H1 (cell line): Measurements from ENCODE around the gene MTPN. TPM values are rescaled to one million over a fixed set of nuclear protein-coding genes. Genes with fewer than 3 reads are reported as not detected.

Experiments
- CTCF ChIA-PET: fragments of 300-600 bp; sonication (Branson Sonifier 250); formaldehyde crosslinking; loops from one replicate; lab custom pipeline; 2021; ENCODE audit not compliant: partially characterized antibody; lab: Charles Lee
- POLR2A ChIA-PET: fragments of 300-600 bp; sonication (Branson Sonifier 250); formaldehyde crosslinking; loops from one replicate; lab custom pipeline; 2021; ENCODE audit warnings: inconsistent platforms; ENCODE audit not compliant: partially characterized antibody; lab: Charles Lee
- DNase-seq, 2 experiments: peaks; one replicate each; pipeline versions ENCODE4 v3.0.0 to v3.0.0-alpha.2; 2010 to 2022; ENCODE audit warnings: low spot score in 2 of 2, low read depth in 1 of 2, mixed read lengths in 1 of 2
- FAIRE-seq: peaks from 2 replicates; lab custom pipeline; 2011; peaks lifted over from hg19 to GRCh38; lab: Jason Lieb, UNC
- H2AFZ ChIP-seq: 2 replicates; pipeline ENCODE4 v1.8.1; 2012; ENCODE audit warnings: low read length, inconsistent platforms
- H2AK5ac ChIP-seq: 2 replicates; pipeline ENCODE4 v1.6.1; 2013; ENCODE audit warnings: low read depth, low read length
- H2BK120ac ChIP-seq: replicated peaks from 2 replicates; pipeline ENCODE3; 2013; ENCODE audit warnings: low read depth, low read length, inconsistent platforms
- H2BK12ac ChIP-seq: 2 replicates; pipeline ENCODE4 v1.6.1; 2013; ENCODE audit warnings: low read depth, low read length
- H2BK15ac ChIP-seq: 2 replicates; pipeline ENCODE4 v1.6.1; 2013; ENCODE audit warnings: low read length
- H2BK20ac ChIP-seq: 2 replicates; pipeline ENCODE4 v1.6.1; 2013; ENCODE audit warnings: low read length
- H2BK5ac ChIP-seq: 2 replicates; pipeline ENCODE4 v1.6.1; 2013; ENCODE audit warnings: low read depth, low read length
- H3K14ac ChIP-seq: 2 replicates; pipeline ENCODE4 v1.6.1; 2013; ENCODE audit warnings: inconsistent platforms; ENCODE audit not compliant: insufficient read length
- H3K18ac ChIP-seq: 2 replicates; pipeline ENCODE4 v1.6.1; 2013; ENCODE audit warnings: low read length; ENCODE audit errors: extremely low read depth
- H3K23ac ChIP-seq: 2 replicates; pipeline ENCODE4 v1.6.1; 2013; ENCODE audit warnings: inconsistent platforms; ENCODE audit not compliant: insufficient read length
- H3K23me2 ChIP-seq: 2 replicates; pipeline ENCODE4 v1.6.1; 2013; ENCODE audit warnings: low read depth, low read length
- H3K27ac ChIP-seq: 2 replicates; pipeline ENCODE4 v1.6.1; 2011; ENCODE audit warnings: low read depth, low read length, inconsistent platforms
- H3K27me3 ChIP-seq, 4 experiments: replicated peaks in 1 of 4; 1 replicate in 1 of 4; 2 replicates in 3 of 4; pipeline versions ENCODE4 v1.6.1 to v1.8.1; 2011 to 2013; ENCODE audit warnings: low read length in 3 of 4, mild to moderate bottlenecking in 3 of 4, inconsistent platforms in 2 of 4, mixed read lengths in 2 of 4, moderate library complexity in 1 of 4; ENCODE audit not compliant: control insufficient read depth in 3 of 4, insufficient read depth in 3 of 4; ENCODE audit errors: extremely low read depth in 1 of 4
- H3K36me3 ChIP-seq, 4 experiments: 2 replicates each; pipeline versions ENCODE4 v1.6.1 to v1.8.1; 2011 to 2013; ENCODE audit warnings: mild to moderate bottlenecking in 4 of 4, low read length in 3 of 4, moderate library complexity in 2 of 4, control low read depth in 1 of 4, inconsistent platforms in 1 of 4; ENCODE audit not compliant: insufficient read depth in 4 of 4, control insufficient read depth in 2 of 4
- H3K4ac ChIP-seq: replicated peaks from 2 replicates; pipeline ENCODE3; 2013; ENCODE audit warnings: low read length, low read depth, mixed read lengths, inconsistent platforms; ENCODE audit not compliant: insufficient read length
- H3K4me1 ChIP-seq, 4 experiments: replicated peaks in 1 of 4; 1 replicate in 1 of 4; 2 replicates in 3 of 4; pipeline versions ENCODE4 v1.6.1 to v1.8.1; 2011 to 2013; ENCODE audit warnings: low read length in 3 of 4, inconsistent platforms in 2 of 4, mixed read lengths in 1 of 4; ENCODE audit not compliant: insufficient read depth in 4 of 4, control insufficient read depth in 3 of 4
- H3K4me2 ChIP-seq, 2 experiments: 2 replicates each; pipeline versions ENCODE4 v1.6.1 to v1.8.1; 2011 to 2013; ENCODE audit warnings: low read depth in 2 of 2, low read length in 2 of 2, control low read depth in 1 of 2, inconsistent platforms in 1 of 2, mild to moderate bottlenecking in 1 of 2; ENCODE audit not compliant: insufficient read depth in 1 of 2
- H3K4me3 ChIP-seq, 4 experiments: fragments of 200-600, 300-600 bp in 1 of 4; sonication (generic), shearing (Covaris generic), sonication (Bioruptor Twin) in 1 of 4; 2 replicates each; pipeline versions ENCODE4 v1.5.1 to v1.8.1; 2011 to 2016; ENCODE audit warnings: low read length in 4 of 4, low read depth in 3 of 4, control low read depth in 2 of 4, inconsistent platforms in 2 of 4, mild to moderate bottlenecking in 2 of 4, mixed read lengths in 1 of 4, moderate library complexity in 1 of 4; ENCODE audit not compliant: insufficient read depth in 2 of 4; ENCODE audit errors: extremely low read depth in 1 of 4
- H3K56ac ChIP-seq: replicated peaks from 2 replicates; pipeline ENCODE3; 2013; ENCODE audit warnings: low read depth, mild to moderate bottlenecking, mixed read lengths, low read length, inconsistent platforms; ENCODE audit not compliant: insufficient read length
- H3K79me1 ChIP-seq: 2 replicates; pipeline ENCODE4 v1.6.1; 2013; ENCODE audit warnings: low read depth, low read length, control low read depth
- H3K79me2 ChIP-seq, 2 experiments: 2 replicates each; pipeline versions ENCODE4 v1.6.1 to v1.8.1; 2012 to 2013; ENCODE audit warnings: low read length in 2 of 2, mild to moderate bottlenecking in 2 of 2, inconsistent platforms in 1 of 2; ENCODE audit not compliant: insufficient read depth in 2 of 2, control insufficient read depth in 1 of 2
- H3K9ac ChIP-seq, 4 experiments: replicated peaks in 1 of 4; 1 replicate in 1 of 4; 2 replicates in 3 of 4; pipeline versions ENCODE4 v1.6.1 to v1.8.1; 2011 to 2013; ENCODE audit warnings: low read depth in 3 of 4, low read length in 3 of 4, control low read depth in 2 of 4, mild to moderate bottlenecking in 2 of 4, moderate library complexity in 2 of 4, inconsistent platforms in 1 of 4; ENCODE audit errors: extremely low read depth in 1 of 4
- H3K9me3 ChIP-seq, 2 experiments: 2 replicates each; pipeline versions ENCODE4 v1.6.1 to v1.8.1; 2012 to 2013; ENCODE audit warnings: mild to moderate bottlenecking in 2 of 2, moderate library complexity in 2 of 2, control low read depth in 1 of 2, inconsistent platforms in 1 of 2, low read depth in 1 of 2, low read length in 1 of 2, mixed read lengths in 1 of 2; ENCODE audit not compliant: insufficient read depth in 2 of 2
- H4K20me1 ChIP-seq, 2 experiments: replicated peaks in 1 of 2; 2 replicates each; pipeline versions ENCODE3 to v1.8.1; 2011 to 2013; ENCODE audit warnings: inconsistent platforms in 2 of 2, low read length in 2 of 2, mild to moderate bottlenecking in 1 of 2; ENCODE audit not compliant: insufficient read depth in 2 of 2, control insufficient read depth in 1 of 2
- H4K5ac ChIP-seq: 2 replicates; pipeline ENCODE4 v1.6.1; 2013; ENCODE audit warnings: low read length, low read depth, mixed read lengths, inconsistent platforms; ENCODE audit not compliant: insufficient read length
- H4K8ac ChIP-seq: 2 replicates; pipeline ENCODE4 v1.8.0; 2013; ENCODE audit warnings: mild to moderate bottlenecking, moderate library complexity, low read length, inconsistent platforms; ENCODE audit not compliant: insufficient read depth; ENCODE audit errors: extremely low read depth
- H4K91ac ChIP-seq: replicated peaks from 2 replicates; pipeline ENCODE3; 2013; ENCODE audit warnings: low read length, mixed read lengths, inconsistent platforms; ENCODE audit not compliant: insufficient read length
- BCL11A ChIP-seq, 2 experiments: IDR thresholded peaks; one replicate each; pipeline ENCODE4 v1.6.1; 2011; ENCODE audit warnings: low read depth in 2 of 2, low read length in 2 of 2, mild to moderate bottlenecking in 2 of 2
- CEBPB ChIP-seq: IDR thresholded peaks from 2 replicates; pipeline ENCODE4 v1.6.1; 2012; ENCODE audit warnings: low read depth, low read length
- CTCF ChIP-seq, 3 experiments: IDR thresholded peaks; 1 replicate in 2 of 3; 2 replicates in 1 of 3; pipeline versions ENCODE4 v1.5.1 to v1.6.1; 2011; ENCODE audit warnings: low read length in 3 of 3, mild to moderate bottlenecking in 3 of 3, inconsistent platforms in 2 of 3, low read depth in 1 of 3, moderate library complexity in 1 of 3; ENCODE audit not compliant: insufficient read depth in 1 of 3; ENCODE audit errors: control extremely low read depth in 1 of 3
- HDAC6 ChIP-seq: IDR thresholded peaks from one replicate; pipeline ENCODE4 v1.7.1; 2012; ENCODE audit warnings: low read depth, mild to moderate bottlenecking, inconsistent platforms, low read length, moderate library complexity
- JUN ChIP-seq: IDR thresholded peaks from 2 replicates; pipeline ENCODE4 v1.6.1; 2011; ENCODE audit warnings: low read depth, mild to moderate bottlenecking, improper control_type of control experiment, low read length
- RXRA ChIP-seq: IDR thresholded peaks from 2 replicates; pipeline ENCODE4 v1.6.1; 2011; ENCODE audit warnings: low read depth, mild to moderate bottlenecking, low read length, moderate library complexity; ENCODE audit not compliant: insufficient read depth
- polyA plus RNA-seq, 7 experiments: library from polyadenylated mRNA; depleted of rRNA in 3 of 7; stranded (reverse) in 5 of 7; unstranded in 2 of 7; fragments of >200 nt in 5 of 7; fragments of 200-250 nt in 2 of 7; gene quantifications; 1 replicate in 5 of 7; 2 replicates in 1 of 7; 4 replicates in 1 of 7; pipeline versions ENCODE4 v1.2.1 to v1.2.3, GENCODE V29; 2011 to 2013; ENCODE audit warnings: missing spikeins in 2 of 7, mixed read lengths in 2 of 7
- total RNA-seq: library from RNA; stranded (reverse); fragmentation: NEBNext Ultra II Directional; extraction: Animal tissue kit (Norgen Biotek cat#: 25700); gene quantifications from 2 replicates; pipeline ENCODE4 v1.2.1, GENCODE V29; 2021

The MTPN gene
- total and polyA plus RNA-seq, 2 of the 8 experiments (the other 6 are each of a cell fraction or from before 2014, with no cell fraction given), result 33.0 to 101 TPM

DNA sequence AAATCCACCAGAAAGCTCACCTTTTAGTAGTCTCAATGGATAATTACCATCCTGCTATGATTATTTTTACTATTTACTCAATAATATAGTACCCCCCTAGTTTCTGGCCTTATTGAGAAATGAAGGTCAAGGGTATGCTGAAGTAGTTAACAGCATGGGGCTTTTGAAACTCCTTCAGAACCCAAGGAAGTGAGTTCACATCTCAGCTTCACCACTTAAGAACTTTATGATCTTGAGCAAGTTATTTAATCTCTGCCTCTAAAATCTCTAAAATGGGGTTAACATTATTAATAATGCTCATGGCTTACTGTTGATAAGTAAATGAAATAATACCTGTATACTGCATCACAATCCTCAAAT, 5.8 kb downstream of the MTPN start:
- Histone ChIP-seq H4K20me1 (peaks cover 3 to 4% of the 10 kb centered on the region in 2 experiments), H4K8ac (no peak overlapping the region), H3K27me3 (no peaks in the 10 kb centered on the region), H3K4ac (no peak overlapping the region), H3K4me2 (no peak overlapping the region), H3K9ac (no peak overlapping the region), H2BK5ac (no peak overlapping the region), H3K56ac (no peak overlapping the region), H4K5ac (no peak overlapping the region), H3K79me2 (peaks cover 7 to 89% of the 10 kb centered on the region in 2 experiments), H3K23ac (no peak overlapping the region), H2AK5ac (no peak overlapping the region), H3K4me3 (no peak overlapping the region), H3K4me1 (peaks cover 0 to 8% (median 2%) of the 10 kb centered on the region in 4 experiments; a peak in 3 of 7 replicates), H3K79me1 (no peaks in the 10 kb centered on the region), H2AFZ (no peak overlapping the region), H3K36me3 (peaks cover 0 to 3% (median 0%) of the 10 kb centered on the region in 4 experiments; a peak in 2 of 8 replicates), H2BK15ac (no peak overlapping the region), H4K91ac (no peak overlapping the region), H2BK20ac (no peak overlapping the region), H2BK120ac (no peak overlapping the region), H3K9me3 (no peaks in the 10 kb centered on the region), H2BK12ac (no peak overlapping the region), H3K23me2 (no peaks in the 10 kb centered on the region), H3K18ac (no peak overlapping the region), H3K14ac (no peak overlapping the region), H3K27ac (no peak overlapping the region)
- TF ChIP-seq HDAC6 (no peak), RXRA (no peak), BCL11A (IDR thresholded peaks at IDR 0.05; ENCODE audit: low read depth in 2 of 2, low read length in 2 of 2) (no peak), JUN (no peak), CTCF (IDR thresholded peaks at IDR 0.05; ENCODE audit: control extremely low read depth in 1 of 3, insufficient read depth in 1 of 3, low read depth in 1 of 3, low read length in 3 of 3) (no peak), CEBPB (no peak)
- CTCF ChIA-PET, result no interaction called here
- FAIRE-seq, result no peak
- no peak for DNase-seq
- POLR2A ChIA-PET, result no interaction called here
